OCI-LY3 (cell line): Measurements from ENCODE around the gene DPT.

Experiments
- CTCF ChIP-seq: fragments of 200-600, 300-600 bp; sonication (generic); IDR thresholded peaks from 2 replicates; pipeline ENCODE4 v1.5.1; 2014; ENCODE audit warnings: antibody characterized with exemption, low read length, low read depth
- EZH2phosphoT487 ChIP-seq: fragments of 200-600 bp; shearing (Covaris generic); IDR thresholded peaks from 2 replicates; pipeline ENCODE4 v1.6.1; 2018; ENCODE audit warnings: antibody characterized with exemption, mixed run types, low read depth

GRCh38 chr1:168758503-168758902 is 29.5 kb upstream of the DPT start:
- TF ChIP-seq CTCF (no peak), EZH2phosphoT487 (no peak)
